Measurements from ENCODE around the gene DTD2.

- TF ChIP-seq, protein P1, sequence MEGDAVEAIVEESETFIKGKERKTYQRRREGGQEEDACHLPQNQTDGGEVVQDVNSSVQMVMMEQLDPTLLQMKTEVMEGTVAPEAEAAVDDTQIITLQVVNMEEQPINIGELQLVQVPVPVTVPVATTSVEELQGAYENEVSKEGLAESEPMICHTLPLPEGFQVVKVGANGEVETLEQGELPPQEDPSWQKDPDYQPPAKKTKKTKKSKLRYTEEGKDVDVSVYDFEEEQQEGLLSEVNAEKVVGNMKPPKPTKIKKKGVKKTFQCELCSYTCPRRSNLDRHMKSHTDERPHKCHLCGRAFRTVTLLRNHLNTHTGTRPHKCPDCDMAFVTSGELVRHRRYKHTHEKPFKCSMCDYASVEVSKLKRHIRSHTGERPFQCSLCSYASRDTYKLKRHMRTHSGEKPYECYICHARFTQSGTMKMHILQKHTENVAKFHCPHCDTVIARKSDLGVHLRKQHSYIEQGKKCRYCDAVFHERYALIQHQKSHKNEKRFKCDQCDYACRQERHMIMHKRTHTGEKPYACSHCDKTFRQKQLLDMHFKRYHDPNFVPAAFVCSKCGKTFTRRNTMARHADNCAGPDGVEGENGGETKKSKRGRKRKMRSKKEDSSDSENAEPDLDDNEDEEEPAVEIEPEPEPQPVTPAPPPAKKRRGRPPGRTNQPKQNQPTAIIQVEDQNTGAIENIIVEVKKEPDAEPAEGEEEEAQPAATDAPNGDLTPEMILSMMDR (IDR thresholded peaks at IDR 0.05; ENCODE audit: low read length): no peak
- TF ChIP-seq EZH2 (optimal IDR thresholded peaks at IDR 0.05; ENCODE audit: low read depth, low read length): no peak
- TF ChIP-seq EZH2phosphoT487 (IDR thresholded peaks at IDR 0.05; ENCODE audit: low read length): no peak
Observed at GRCh38 chr14:31486764-31487163, 29.5 kb upstream of the DTD2 start.
